Kidney epithelial cell (primary cell): ENCODE measurements around the gene LMLN. TPM values are rescaled to one million over a fixed set of nuclear protein-coding genes. Genes with fewer than 3 reads are reported as not detected.

Experiments used
- DNase-seq: peaks from one replicate; pipeline ENCODE4 v3.0.0-alpha.2; 2010; ENCODE audit warnings: low read depth
- H3K27me3 ChIP-seq: 2 replicates; pipeline ENCODE4 v1.6.0; 2011; ENCODE audit warnings: low read length; ENCODE audit not compliant: control insufficient read depth, insufficient read depth
- H3K36me3 ChIP-seq: 2 replicates; pipeline ENCODE4 v1.5.1; 2011; ENCODE audit warnings: low read length; ENCODE audit not compliant: control insufficient read depth, insufficient read depth
- H3K4me3 ChIP-seq: 2 replicates; pipeline ENCODE4 v1.5.1; 2011; ENCODE audit warnings: low read depth, mild to moderate bottlenecking, control low read depth, low read length
- total RNA-seq: library from RNA; depleted of rRNA; stranded (reverse); fragments of >200 nt; gene quantifications from 2 replicates; pipeline ENCODE4 v1.2.3, GENCODE V29; 2015
- TF ChIP-seq, protein P1 (sequence below): IDR thresholded peaks from 2 replicates; pipeline ENCODE4 v1.5.1; 2011; ENCODE audit warnings: mild to moderate bottlenecking, moderate library complexity, low read length, control low read depth, inconsistent platforms; ENCODE audit not compliant: insufficient read depth, poor library complexity, severe bottlenecking

Gene LMLN
- total RNA-seq, 1 donor from 2014 or later = 5.9 TPM

DNA sequence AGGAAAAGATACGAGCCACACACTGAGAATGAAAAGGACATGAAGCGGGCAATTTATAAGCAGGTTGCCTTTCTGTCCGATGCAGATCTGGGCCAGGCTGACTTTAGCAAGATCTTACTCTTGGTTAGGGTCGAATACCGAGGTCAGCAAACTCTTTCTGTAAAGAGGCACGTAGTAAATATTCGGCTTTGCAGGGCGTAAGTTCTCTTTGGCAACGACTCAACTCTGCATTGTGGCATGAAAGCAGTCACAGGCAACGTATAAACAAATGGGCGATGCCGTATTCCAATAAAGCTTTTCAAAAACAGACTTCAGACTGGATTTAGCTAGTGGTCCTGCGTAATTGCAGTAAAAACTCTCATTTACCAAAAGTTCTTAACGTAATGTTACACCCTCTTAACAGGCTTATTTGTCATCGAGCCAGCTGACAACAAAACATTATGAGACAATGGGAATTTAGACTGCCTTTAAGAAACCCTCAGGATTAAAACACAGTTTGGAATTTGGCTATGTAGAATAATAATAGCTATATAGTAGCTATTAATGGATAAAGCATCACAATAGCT lies 23.1 kb upstream of the LMLN start:
- DNase-seq = no peak
- no peak overlapping the region for H3K4me3 ChIP-seq
- H3K36me3 ChIP-seq = no peaks in the 10 kb centered on the region
- TF ChIP-seq, protein P1, sequence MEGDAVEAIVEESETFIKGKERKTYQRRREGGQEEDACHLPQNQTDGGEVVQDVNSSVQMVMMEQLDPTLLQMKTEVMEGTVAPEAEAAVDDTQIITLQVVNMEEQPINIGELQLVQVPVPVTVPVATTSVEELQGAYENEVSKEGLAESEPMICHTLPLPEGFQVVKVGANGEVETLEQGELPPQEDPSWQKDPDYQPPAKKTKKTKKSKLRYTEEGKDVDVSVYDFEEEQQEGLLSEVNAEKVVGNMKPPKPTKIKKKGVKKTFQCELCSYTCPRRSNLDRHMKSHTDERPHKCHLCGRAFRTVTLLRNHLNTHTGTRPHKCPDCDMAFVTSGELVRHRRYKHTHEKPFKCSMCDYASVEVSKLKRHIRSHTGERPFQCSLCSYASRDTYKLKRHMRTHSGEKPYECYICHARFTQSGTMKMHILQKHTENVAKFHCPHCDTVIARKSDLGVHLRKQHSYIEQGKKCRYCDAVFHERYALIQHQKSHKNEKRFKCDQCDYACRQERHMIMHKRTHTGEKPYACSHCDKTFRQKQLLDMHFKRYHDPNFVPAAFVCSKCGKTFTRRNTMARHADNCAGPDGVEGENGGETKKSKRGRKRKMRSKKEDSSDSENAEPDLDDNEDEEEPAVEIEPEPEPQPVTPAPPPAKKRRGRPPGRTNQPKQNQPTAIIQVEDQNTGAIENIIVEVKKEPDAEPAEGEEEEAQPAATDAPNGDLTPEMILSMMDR = no peak
- no peaks in the 10 kb centered on the region for H3K27me3 ChIP-seq

- TF ChIP-seq, protein P1 = no peak
- no peak for DNase-seq
- no peaks in the 10 kb centered on the region for H3K36me3 ChIP-seq
- H3K27me3 ChIP-seq = no peaks in the 10 kb centered on the region
- H3K4me3 ChIP-seq = no peak overlapping the region
Observed at GRCh38 chr3:197940745-197941384, 19.2 kb upstream of the LMLN start.

- H3K27me3 ChIP-seq = no peaks in the 10 kb centered on the region
- no peaks in the 10 kb centered on the region for H3K36me3 ChIP-seq
- no peak overlapping the region for H3K4me3 ChIP-seq
- DNase-seq = no peak
- TF ChIP-seq, protein P1 = peak; percentile 74
Observed at GRCh38 chr3:197942956-197943556, 17.0 kb upstream of the LMLN start.

- Histone ChIP-seq H3K27me3 (no peaks in the 10 kb centered on the region), H3K4me3 (peak overlapping the region; percentile 93), H3K36me3 (peaks cover 2% of the 10 kb centered on the region)
- DNase-seq = no peak
- TF ChIP-seq, protein P1 = no peak
Observed at GRCh38 chr3:197949191-197949777, 10.7 kb upstream of the LMLN start.

DNA sequence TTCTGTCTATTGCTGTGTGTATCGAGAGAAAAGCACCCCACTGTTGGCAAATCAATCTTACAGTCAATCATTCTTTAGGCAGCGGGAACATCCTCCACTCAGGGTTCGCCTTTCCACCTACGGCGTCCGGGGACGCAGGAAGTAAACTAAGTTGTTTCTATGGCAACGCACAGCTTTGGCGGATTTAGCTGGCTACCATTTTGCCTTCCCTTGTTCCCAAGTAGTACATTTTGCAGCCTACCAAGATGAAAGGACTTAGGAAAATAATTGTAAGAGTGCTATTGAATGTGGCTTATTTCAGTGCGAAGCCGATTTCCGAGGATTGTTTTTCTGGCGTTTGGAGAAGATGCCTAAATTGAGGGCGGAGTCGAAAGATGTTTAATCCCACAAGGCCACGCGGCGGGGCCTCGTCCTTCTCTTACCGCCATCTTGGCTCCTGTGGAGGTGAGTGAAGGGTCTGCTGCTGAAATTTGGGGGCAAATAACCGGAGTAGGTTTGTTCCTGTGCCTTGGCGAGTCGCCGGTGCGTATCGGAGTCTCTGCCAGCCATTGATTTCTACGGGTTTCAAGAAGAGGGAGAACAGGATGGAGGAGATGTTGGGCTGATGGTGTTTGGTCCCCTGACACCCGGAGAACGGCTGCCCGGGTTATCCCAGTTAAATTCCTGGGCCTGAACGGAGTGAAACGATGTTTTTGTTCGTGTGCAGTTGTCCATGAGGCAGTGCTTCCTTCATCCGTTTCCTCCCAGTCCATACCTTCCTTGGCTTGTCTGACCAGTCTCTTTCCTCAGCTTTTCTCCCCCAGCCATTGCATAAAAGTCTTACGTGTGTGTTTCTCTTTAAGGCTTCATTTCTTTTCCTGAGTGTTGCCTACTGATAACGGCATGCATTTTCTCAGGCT lies 10.0 kb upstream of the LMLN start, which contains the start of gene RPL35A:
TSS of gene RPL35A (plus strand) at position 413 of the 899 bp plus-strand sequence. CDS start 778 bp downstream, outside the sequence.
- DNase-seq = peak; percentile 88
- H3K36me3 ChIP-seq = peaks cover 2% of the 10 kb centered on the region
- H3K27me3 ChIP-seq = no peaks in the 10 kb centered on the region
- TF ChIP-seq, protein P1 = no peak
- peak within 1 kb of the TSS; percentile 93 for H3K4me3 ChIP-seq
